Brain microvascular endothelial cell (primary cell): Measurements from ENCODE around the gene KNDC1.

Experiments
- DNase-seq: peaks from one replicate; pipeline ENCODE4 v3.0.0-alpha.2; 2020
- H3K27ac ChIP-seq: fragments of 250-450 bp; sonication (Bioruptor Pico); 2 replicates; pipeline ENCODE4 v1.5.1; 2020; ENCODE audit warnings: mild to moderate bottlenecking, moderate library complexity
- H3K27me3 ChIP-seq: fragments of 250-450 bp; sonication (Bioruptor Pico); replicated peaks from 2 replicates; pipeline ENCODE4 v1.5.1; 2020; ENCODE audit warnings: mild to moderate bottlenecking
- H3K36me3 ChIP-seq: fragments of 250-450 bp; sonication (Bioruptor Pico); replicated peaks from 2 replicates; pipeline ENCODE4 v1.5.1; 2020; ENCODE audit warnings: mild to moderate bottlenecking
- H3K4me3 ChIP-seq: 2 replicates; pipeline ENCODE4 v1.5.1; 2011; ENCODE audit warnings: low read depth, mild to moderate bottlenecking, control low read depth, low read length, moderate library complexity
- in situ Hi-C: cut with HindIII; loops from 2 replicates; pipeline ENCODE4 v1.10.0; 2017; ENCODE audit warnings: low sequenced_read_pairs, low pct_ligation_motif_present
- TF ChIP-seq, protein P1 (sequence below): IDR thresholded peaks from 2 replicates; pipeline ENCODE4 v1.5.1; 2011; ENCODE audit warnings: low read depth, mild to moderate bottlenecking, moderate library complexity, low read length, control low read depth, inconsistent platforms; ENCODE audit errors: missing control alignments

The KNDC1 gene

DNA sequence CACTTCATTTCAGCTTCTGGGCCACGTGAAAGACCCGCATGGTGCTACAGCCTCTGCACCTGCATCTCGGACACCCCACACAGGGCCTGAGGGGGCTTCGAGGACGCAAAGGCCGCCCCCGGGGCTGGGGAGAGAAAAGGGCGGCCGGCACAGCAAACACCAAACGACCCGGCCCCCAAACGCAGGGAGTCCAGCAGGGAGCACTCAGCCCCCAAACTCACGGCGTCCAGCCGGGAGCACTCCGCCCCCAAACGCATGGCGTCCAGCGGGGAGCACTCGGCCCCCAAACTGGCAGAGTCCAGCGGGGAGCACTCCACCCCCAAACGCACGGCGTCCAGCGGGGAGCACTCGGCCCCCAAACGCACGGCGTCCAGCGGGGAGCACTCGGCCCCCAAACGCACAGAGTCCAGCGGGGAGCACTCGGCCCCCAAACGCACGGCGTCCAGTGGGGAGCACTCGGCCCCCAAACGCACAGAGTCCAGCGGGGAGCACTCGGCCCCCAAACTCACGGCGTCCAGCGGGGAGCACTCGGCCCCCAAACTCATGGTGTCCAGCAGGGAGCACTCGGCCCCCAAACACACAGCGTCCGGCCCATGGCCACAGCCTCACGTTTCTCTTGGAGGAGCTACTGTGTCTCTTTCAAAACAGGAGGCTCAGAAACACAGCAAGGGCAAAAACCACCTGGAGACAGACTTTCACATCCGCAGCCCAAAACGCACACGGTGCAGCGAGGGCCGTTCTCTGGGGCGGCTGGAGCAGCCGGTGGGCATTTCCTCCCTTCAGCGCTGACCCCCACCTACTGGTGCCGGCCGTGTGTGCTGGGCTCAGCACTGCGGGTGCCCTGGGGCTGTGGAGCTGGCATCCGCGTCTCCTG lies 43.0 kb downstream of the KNDC1 start:
- TF ChIP-seq, protein P1, sequence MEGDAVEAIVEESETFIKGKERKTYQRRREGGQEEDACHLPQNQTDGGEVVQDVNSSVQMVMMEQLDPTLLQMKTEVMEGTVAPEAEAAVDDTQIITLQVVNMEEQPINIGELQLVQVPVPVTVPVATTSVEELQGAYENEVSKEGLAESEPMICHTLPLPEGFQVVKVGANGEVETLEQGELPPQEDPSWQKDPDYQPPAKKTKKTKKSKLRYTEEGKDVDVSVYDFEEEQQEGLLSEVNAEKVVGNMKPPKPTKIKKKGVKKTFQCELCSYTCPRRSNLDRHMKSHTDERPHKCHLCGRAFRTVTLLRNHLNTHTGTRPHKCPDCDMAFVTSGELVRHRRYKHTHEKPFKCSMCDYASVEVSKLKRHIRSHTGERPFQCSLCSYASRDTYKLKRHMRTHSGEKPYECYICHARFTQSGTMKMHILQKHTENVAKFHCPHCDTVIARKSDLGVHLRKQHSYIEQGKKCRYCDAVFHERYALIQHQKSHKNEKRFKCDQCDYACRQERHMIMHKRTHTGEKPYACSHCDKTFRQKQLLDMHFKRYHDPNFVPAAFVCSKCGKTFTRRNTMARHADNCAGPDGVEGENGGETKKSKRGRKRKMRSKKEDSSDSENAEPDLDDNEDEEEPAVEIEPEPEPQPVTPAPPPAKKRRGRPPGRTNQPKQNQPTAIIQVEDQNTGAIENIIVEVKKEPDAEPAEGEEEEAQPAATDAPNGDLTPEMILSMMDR = no peak
- no peak for DNase-seq
- in situ Hi-C loops = no loop called here
- Histone ChIP-seq H3K27me3 (no peaks in the 10 kb centered on the region), H3K36me3 (no peaks in the 10 kb centered on the region), H3K27ac (no peak overlapping the region), H3K4me3 (no peak overlapping the region)

DNA sequence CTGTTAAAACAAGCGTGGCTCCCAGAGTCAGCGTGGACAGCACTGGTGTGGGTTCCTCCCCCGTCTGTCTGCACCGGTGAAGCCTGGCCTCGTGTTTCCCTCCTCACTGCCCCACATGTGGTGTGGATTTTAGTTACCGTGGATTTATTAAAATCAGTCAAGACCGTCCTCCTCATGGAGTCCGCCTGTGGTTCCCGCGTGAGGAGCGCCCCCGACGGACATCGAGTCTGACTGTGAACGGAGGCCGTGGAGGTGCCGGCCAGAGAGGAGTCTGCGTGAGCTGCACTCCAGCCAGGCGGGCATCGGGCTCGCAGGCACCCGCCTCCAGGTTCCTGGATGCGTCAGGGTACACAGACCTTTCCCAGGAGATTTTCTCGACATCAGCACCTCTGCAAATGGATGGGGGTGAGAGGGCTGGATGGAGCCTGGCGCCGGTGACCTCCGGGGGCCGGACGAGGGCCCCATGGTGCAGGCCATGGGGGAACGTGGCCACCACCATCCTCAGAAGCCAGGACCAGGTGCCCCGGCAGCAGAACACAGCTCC lies 43.7 kb downstream of the KNDC1 start:
- DNase-seq = no peak
- no peaks in the 10 kb centered on the region for H3K27me3 ChIP-seq
- in situ Hi-C loops = no loop called here

GRCh38 chr10:133204226-133205015 lies 44.4 kb downstream of the KNDC1 start:
- DNase-seq = no peak
- TF ChIP-seq, protein P1 = no peak
- Histone ChIP-seq H3K36me3 (no peaks in the 10 kb centered on the region), H3K4me3 (no peak overlapping the region), H3K27ac (no peak overlapping the region), H3K27me3 (no peaks in the 10 kb centered on the region)
- in situ Hi-C loops = no loop called here

More for the DNA sequence above, 43.7 kb downstream of the KNDC1 start:
- no peaks in the 10 kb centered on the region for H3K36me3 ChIP-seq
- no peak overlapping the region for H3K27ac ChIP-seq
- H3K4me3 ChIP-seq = no peak overlapping the region
- TF ChIP-seq, protein P1 = no peak

DNA sequence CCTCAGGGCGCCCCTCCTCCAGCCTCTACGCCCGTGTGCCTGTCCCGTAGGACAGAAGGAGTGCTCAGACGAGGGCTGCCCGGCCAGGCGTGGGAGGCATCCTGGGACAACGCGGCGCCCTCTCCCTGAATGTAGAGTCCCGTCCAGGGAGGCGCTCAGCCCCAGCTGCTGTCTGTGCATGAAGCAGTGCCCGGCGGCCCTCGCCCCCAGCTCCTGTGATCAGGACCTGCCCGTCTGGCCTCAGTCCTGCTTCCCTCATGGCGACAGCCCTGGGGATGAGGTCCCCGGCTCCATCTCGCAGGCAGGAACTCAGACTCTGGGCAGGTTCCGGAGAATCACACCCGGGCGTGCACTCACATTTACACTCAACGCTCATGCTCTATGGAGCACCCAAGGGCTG lies 45.1 kb downstream of the KNDC1 start:
- TF ChIP-seq, protein P1 = no peak
- no peaks in the 10 kb centered on the region for H3K36me3 ChIP-seq
- in situ Hi-C loops = no loop called here
- no peak overlapping the region for H3K27ac ChIP-seq
- H3K27me3 ChIP-seq = no peaks in the 10 kb centered on the region
- no peak for DNase-seq
- H3K4me3 ChIP-seq = no peak overlapping the region

DNA sequence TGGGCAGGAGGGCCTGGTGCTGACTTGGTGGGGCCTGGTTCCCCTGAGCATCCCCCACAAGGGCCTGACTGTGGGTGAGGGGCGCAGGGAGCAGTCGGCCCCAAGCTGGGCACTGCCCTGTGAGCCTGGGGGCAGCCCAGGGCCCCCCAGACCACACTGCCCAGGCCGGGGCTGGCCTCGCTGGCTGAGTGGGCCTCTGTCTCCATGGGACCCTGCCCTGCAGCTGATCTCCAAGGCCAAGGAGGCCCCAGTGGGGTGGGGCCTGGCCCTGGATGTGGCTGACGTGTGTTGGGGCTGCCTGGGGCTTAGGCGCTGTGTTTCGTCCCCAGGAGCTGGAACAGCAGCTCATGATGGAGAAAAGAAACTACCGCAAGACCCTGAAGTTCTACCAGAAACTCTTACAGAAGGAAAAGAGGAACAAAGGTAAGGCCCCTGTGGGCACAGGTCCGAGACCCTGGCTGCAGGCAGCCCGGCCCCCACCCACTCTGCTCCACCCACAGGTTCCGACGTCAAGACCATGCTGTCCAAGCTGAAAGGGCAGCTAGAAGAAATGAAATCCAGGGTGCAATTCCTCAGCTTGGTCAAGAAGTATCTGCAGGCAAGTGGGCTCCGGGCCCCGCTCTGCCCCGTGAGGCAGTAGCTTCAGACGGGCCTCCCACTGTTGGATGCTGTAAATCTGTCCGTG lies 46.5 kb downstream of the KNDC1 start:
- TF ChIP-seq, protein P1 = no peak
- no peaks in the 10 kb centered on the region for H3K27me3 ChIP-seq
- no peak overlapping the region for H3K4me3 ChIP-seq
- DNase-seq = no peak
- in situ Hi-C loops = no loop called here
- no peaks in the 10 kb centered on the region for H3K36me3 ChIP-seq
- no peak overlapping the region for H3K27ac ChIP-seq
